OCI-LY1 (cell line): ENCODE data around the gene C1orf159.
"Not testable (repeated sequence)": the region's sequence is repeated elsewhere in the genome, so short reads cannot be mapped to it uniquely, and the experiment has no call there.

Experiments used
- H2AFZ ChIP-seq: fragments of 200-600 bp; sonication (generic), shearing (Covaris generic); 2 replicates; pipeline ENCODE4 v1.6.0; 2014; ENCODE audit warnings: antibody characterized with exemption, mild to moderate bottlenecking, low read length
- H3F3A ChIP-seq: fragments of 200-600 bp; sonication (generic), shearing (Covaris generic); 2 replicates; pipeline ENCODE4 v1.6.0; 2014; ENCODE audit warnings: mild to moderate bottlenecking, antibody characterized with exemption, low read length, moderate library complexity; ENCODE audit not compliant: insufficient read depth
- H3K27ac ChIP-seq: fragments of 200-600 bp; sonication (generic); 2 replicates; pipeline ENCODE4 v1.5.1; 2014; ENCODE audit warnings: low read length, mixed run types, mild to moderate bottlenecking, low read depth; ENCODE audit not compliant: poor library complexity, severe bottlenecking
- H3K27me3 ChIP-seq: fragments of 200-600 bp; sonication (generic); 2 replicates; pipeline ENCODE4 v1.6.0; 2014; ENCODE audit warnings: antibody characterized with exemption, mild to moderate bottlenecking, low read length, moderate library complexity; ENCODE audit not compliant: insufficient read depth
- H3K36me3 ChIP-seq: fragments of 200-600 bp; sonication (generic); 2 replicates; pipeline ENCODE4 v1.6.1; 2014; ENCODE audit warnings: mild to moderate bottlenecking, antibody characterized with exemption, low read length, moderate library complexity, mixed read lengths; ENCODE audit not compliant: insufficient read depth
- H3K4me1 ChIP-seq: fragments of 200-600 bp; sonication (generic); 2 replicates; pipeline ENCODE4 v1.5.1; 2014; ENCODE audit warnings: mild to moderate bottlenecking, low read length, moderate library complexity; ENCODE audit not compliant: insufficient read depth, severe bottlenecking
- H3K4me2 ChIP-seq: fragments of 200-600 bp; sonication (generic), shearing (Covaris generic); 2 replicates; pipeline ENCODE4 v1.6.1; 2014; ENCODE audit warnings: low read length
- H3K4me3 ChIP-seq: fragments of 200-600 bp; sonication (generic); 2 replicates; pipeline ENCODE4 v1.5.1; 2014; ENCODE audit warnings: low read length, low read depth, mild to moderate bottlenecking, mixed read lengths; ENCODE audit not compliant: poor library complexity, severe bottlenecking
- H3K79me2 ChIP-seq: fragments of 200-600 bp; shearing (Covaris generic); 2 replicates; pipeline ENCODE4 v1.6.1; 2016; ENCODE audit warnings: mixed run types, low read length, mixed read lengths; ENCODE audit not compliant: insufficient read depth
- H3K9ac ChIP-seq: fragments of 200-600 bp; sonication (generic), shearing (Covaris generic); 2 replicates; pipeline ENCODE4 v1.6.1; 2014; ENCODE audit warnings: mild to moderate bottlenecking, low read length, mixed read lengths
- H3K9me2 ChIP-seq: fragments of 200-600 bp; sonication (generic), shearing (Covaris generic); 2 replicates; pipeline ENCODE4 v1.6.1; 2014; ENCODE audit warnings: low read depth, mild to moderate bottlenecking, low read length, mixed read lengths
- H3K9me3 ChIP-seq: fragments of 200-600 bp; shearing (Covaris generic); 2 replicates; pipeline ENCODE4 v1.6.1; 2014; ENCODE audit warnings: low read length, mixed read lengths
- H4K20me1 ChIP-seq: fragments of 200-600 bp; sonication (generic), shearing (Covaris generic); 2 replicates; pipeline ENCODE4 v1.6.0; 2016; ENCODE audit warnings: mild to moderate bottlenecking, low read length; ENCODE audit not compliant: insufficient read depth
- EZH2 ChIP-seq: fragments of 200-600 bp; sonication (generic), shearing (Covaris generic); IDR thresholded peaks from 2 replicates; pipeline ENCODE4 v1.8.0; 2017; ENCODE audit warnings: borderline replicate concordance, mixed run types, mild to moderate bottlenecking, antibody characterized with exemption, low read length, moderate library complexity, mixed read lengths
- TF ChIP-seq, protein P1 (sequence below): fragments of 200-600 bp; sonication (generic), shearing (Covaris generic); IDR thresholded peaks from 2 replicates; pipeline ENCODE4 v1.5.1; 2017; ENCODE audit warnings: mild to moderate bottlenecking, antibody characterized with exemption, low read length, moderate library complexity, mixed read lengths

C1orf159 gene

DNA sequence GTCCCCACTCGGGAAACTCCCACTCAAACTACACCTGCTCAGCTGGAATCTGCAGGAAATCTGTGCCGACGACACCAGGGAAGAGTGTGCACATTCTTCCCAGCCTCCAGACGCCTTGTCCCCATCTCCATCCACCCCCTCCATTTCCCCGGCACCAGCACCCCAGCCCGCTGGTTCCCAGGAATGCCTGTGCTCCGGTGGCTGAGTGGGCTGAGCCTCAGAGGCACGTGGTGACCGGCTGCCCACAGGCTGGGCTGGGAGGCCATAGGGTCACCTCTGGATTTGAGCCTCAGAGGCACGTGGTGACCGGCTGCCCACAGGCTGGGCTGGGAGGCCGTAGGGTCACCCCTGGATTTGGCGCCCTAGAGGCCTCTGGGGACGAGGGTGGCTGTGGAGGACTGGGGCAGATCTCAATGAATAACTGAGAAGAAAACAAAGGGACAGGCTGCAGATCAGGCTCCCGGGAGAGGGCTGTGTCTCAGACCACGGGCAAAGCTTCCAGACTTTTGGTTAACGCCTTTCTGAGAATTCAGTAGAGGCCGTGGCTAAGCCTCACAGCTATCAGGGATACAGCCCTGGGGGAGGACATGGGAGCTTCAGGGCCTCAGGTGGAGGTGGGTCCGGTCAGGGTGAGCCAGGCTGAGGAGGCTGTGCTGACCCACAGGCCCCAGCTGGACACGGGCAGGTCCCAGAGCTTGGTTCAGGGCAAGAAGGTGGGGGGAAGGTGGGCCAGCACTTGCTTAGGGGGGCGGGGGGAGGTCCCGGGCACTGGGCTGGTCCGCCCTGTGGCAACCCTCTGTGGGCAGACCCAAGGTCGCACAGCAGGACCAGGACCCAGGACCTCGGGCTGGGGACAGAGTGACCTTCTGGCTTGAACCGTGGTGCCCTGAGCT is 40.5 kb upstream of the C1orf159 start:
- H3K27ac ChIP-seq = no peak overlapping the region
- H3K4me3 ChIP-seq = no peak overlapping the region
- H2AFZ ChIP-seq = no peak overlapping the region
- H3K79me2 ChIP-seq = no peaks in the 10 kb centered on the region
- no peak overlapping the region for H3K9ac ChIP-seq
- no peaks in the 10 kb centered on the region for H3K9me2 ChIP-seq
- H3K9me3 ChIP-seq = 0 out of 2 replicates have a peak, but pooled peaks cover 2% of the 10 kb centered on the region
- peaks cover 12% of the 10 kb centered on the region for H3K4me1 ChIP-seq
- peak overlapping the region; percentile 34; the same call in 1 of the 2 replicates for H3K4me2 ChIP-seq
- H4K20me1 ChIP-seq = no peaks in the 10 kb centered on the region
- H3F3A ChIP-seq = no peaks in the 10 kb centered on the region
- peaks cover 12% of the 10 kb centered on the region; the same call in 1 of the 2 replicates for H3K27me3 ChIP-seq
- no peaks in the 10 kb centered on the region for H3K36me3 ChIP-seq
- TF ChIP-seq EZH2 = no peak
- TF ChIP-seq, protein P1, sequence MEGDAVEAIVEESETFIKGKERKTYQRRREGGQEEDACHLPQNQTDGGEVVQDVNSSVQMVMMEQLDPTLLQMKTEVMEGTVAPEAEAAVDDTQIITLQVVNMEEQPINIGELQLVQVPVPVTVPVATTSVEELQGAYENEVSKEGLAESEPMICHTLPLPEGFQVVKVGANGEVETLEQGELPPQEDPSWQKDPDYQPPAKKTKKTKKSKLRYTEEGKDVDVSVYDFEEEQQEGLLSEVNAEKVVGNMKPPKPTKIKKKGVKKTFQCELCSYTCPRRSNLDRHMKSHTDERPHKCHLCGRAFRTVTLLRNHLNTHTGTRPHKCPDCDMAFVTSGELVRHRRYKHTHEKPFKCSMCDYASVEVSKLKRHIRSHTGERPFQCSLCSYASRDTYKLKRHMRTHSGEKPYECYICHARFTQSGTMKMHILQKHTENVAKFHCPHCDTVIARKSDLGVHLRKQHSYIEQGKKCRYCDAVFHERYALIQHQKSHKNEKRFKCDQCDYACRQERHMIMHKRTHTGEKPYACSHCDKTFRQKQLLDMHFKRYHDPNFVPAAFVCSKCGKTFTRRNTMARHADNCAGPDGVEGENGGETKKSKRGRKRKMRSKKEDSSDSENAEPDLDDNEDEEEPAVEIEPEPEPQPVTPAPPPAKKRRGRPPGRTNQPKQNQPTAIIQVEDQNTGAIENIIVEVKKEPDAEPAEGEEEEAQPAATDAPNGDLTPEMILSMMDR = no peak

- Histone ChIP-seq H3K27ac (no peak overlapping the region), H3K36me3 (no peaks in the 10 kb centered on the region), H3K9ac (no peak overlapping the region), H3K27me3 (peaks cover 12% of the 10 kb centered on the region; the same call in 1 of the 2 replicates), H3K4me3 (no peak overlapping the region), H3K9me3 (0 out of 2 replicates have a peak, but pooled peaks cover 2% of the 10 kb centered on the region), H4K20me1 (no peaks in the 10 kb centered on the region), H3F3A (no peaks in the 10 kb centered on the region), H3K79me2 (no peaks in the 10 kb centered on the region), H3K4me1 (peaks cover 12% of the 10 kb centered on the region), H3K4me2 (no peak overlapping the region), H3K9me2 (no peaks in the 10 kb centered on the region), H2AFZ (no peak overlapping the region)
- TF ChIP-seq, protein P1 = no peak
- no peak for TF ChIP-seq EZH2
These were observed 39.4 kb upstream of the C1orf159 start for GRCh38 chr1:1155258-1155657.

GRCh38 chr1:1153874-1154273 is 38.0 kb upstream of the C1orf159 start:
- TF ChIP-seq, protein P1 = no peak
- TF ChIP-seq EZH2 = no peak
- H3K9me3 ChIP-seq = 0 out of 2 replicates have a peak, but pooled peaks cover 2% of the 10 kb centered on the region
- H3K4me3 ChIP-seq = no peak overlapping the region
- H3K9ac ChIP-seq = no peak overlapping the region
- H3F3A ChIP-seq = no peaks in the 10 kb centered on the region
- peaks cover 12% of the 10 kb centered on the region for H3K4me1 ChIP-seq
- no peak overlapping the region for H3K27ac ChIP-seq
- 0 out of 2 replicates have a peak, but pooled peaks cover 8% of the 10 kb centered on the region for H3K27me3 ChIP-seq
- H3K9me2 ChIP-seq = no peaks in the 10 kb centered on the region
- H3K79me2 ChIP-seq = no peaks in the 10 kb centered on the region
- no peak overlapping the region for H2AFZ ChIP-seq
- H3K4me2 ChIP-seq = no peak overlapping the region
- H3K36me3 ChIP-seq = no peaks in the 10 kb centered on the region
- no peaks in the 10 kb centered on the region for H4K20me1 ChIP-seq

GRCh38 chr1:1153215-1153614 is 37.3 kb upstream of the C1orf159 start:
- H3K9ac ChIP-seq, H4K20me1 ChIP-seq, H3K4me1 ChIP-seq, H3K9me2 ChIP-seq, H3K9me3 ChIP-seq, H2AFZ ChIP-seq, H3K79me2 ChIP-seq, H3K4me3 ChIP-seq, H3F3A ChIP-seq, H3K27ac ChIP-seq, H3K36me3 ChIP-seq, H3K4me2 ChIP-seq: not testable (repeated sequence)
- H3K27me3 ChIP-seq = peaks cover 11% of the 10 kb centered on the region; the same call in 1 of the 2 replicates

- H3K4me3 ChIP-seq, H3K9me3 ChIP-seq, H3K36me3 ChIP-seq, H3K79me2 ChIP-seq, H2AFZ ChIP-seq, H3K27ac ChIP-seq, H4K20me1 ChIP-seq, H3K4me1 ChIP-seq, H3K4me2 ChIP-seq, H3K9me2 ChIP-seq, H3K9ac ChIP-seq, H3F3A ChIP-seq: not testable (repeated sequence)
- peaks cover 12% of the 10 kb centered on the region; the same call in 1 of the 2 replicates for H3K27me3 ChIP-seq
These were observed 36.5 kb upstream of the C1orf159 start for GRCh38 chr1:1152431-1152830.
